Activated CD8-positive, alpha-beta memory T cell treated with anti-CD3 and anti-CD28 coated beads for 36 hours (primary cell): ENCODE measurements around the gene BCAS1. TPM values are rescaled to one million over a fixed set of nuclear protein-coding genes. Genes with fewer than 3 reads are reported as not detected.

Experiments used
- CTCF ChIA-PET: fragments of 350-600 bp; sonication (Branson Sonifier 250); formaldehyde crosslinking; loops from one replicate; lab custom pipeline; 2021; ENCODE audit warnings: antibody characterized with exemption; lab: Charles Lee
- POLR2A ChIA-PET: fragments of 350-600 bp; sonication (Branson Sonifier 250); formaldehyde crosslinking; loops from one replicate; lab custom pipeline; 2021; ENCODE audit warnings: antibody characterized with exemption; lab: Charles Lee
- total RNA-seq, 2 experiments: library from RNA; stranded (reverse); gene quantifications; one replicate each; pipeline ENCODE4 v1.2.3, GENCODE V29; 2021

BCAS1 gene, protein sequence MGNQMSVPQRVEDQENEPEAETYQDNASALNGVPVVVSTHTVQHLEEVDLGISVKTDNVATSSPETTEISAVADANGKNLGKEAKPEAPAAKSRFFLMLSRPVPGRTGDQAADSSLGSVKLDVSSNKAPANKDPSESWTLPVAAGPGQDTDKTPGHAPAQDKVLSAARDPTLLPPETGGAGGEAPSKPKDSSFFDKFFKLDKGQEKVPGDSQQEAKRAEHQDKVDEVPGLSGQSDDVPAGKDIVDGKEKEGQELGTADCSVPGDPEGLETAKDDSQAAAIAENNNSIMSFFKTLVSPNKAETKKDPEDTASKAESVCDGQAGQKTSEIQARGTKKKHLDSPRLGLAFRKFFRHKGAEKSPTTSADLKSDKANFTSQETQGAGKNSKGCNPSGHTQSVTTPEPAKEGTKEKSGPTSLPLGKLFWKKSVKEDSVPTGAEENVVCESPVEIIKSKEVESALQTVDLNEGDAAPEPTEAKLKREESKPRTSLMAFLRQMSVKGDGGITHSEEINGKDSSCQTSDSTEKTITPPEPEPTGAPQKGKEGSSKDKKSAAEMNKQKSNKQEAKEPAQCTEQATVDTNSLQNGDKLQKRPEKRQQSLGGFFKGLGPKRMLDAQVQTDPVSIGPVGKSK
- total RNA-seq = under 1 TPM in 1 of 2 experiments, not detected in 1; 0.08 TPM

GRCh38 chr20:54070187-54070987 is at the start of gene BCAS1:
Gene BCAS1, minus strand, starts transcription at chr20:54070594. Its CDS starts 11,876 bp downstream, at chr20:54058718.
- POLR2A ChIA-PET = no interaction called here
- CTCF ChIA-PET = no interaction called here

GRCh38 chr20:54119744-54120143 is 49.4 kb upstream of the BCAS1 start:
- POLR2A ChIA-PET = no interaction called here

GRCh38 chr20:54118220-54119001 is 48.0 kb upstream of the BCAS1 start:
- ChIA-PET POLR2A (no interaction called here), CTCF (no interaction called here)

More at GRCh38 chr20:54119744-54120143, 49.4 kb upstream of the BCAS1 start:
- CTCF ChIA-PET = no interaction called here

GRCh38 chr20:54116550-54117235 is 46.3 kb upstream of the BCAS1 start:
- POLR2A ChIA-PET = no interaction called here
- CTCF ChIA-PET = no interaction called here

- CTCF ChIA-PET = no interaction called here
- POLR2A ChIA-PET = no interaction called here
These were observed 44.9 kb upstream of the BCAS1 start for GRCh38 chr20:54115172-54115854.

DNA sequence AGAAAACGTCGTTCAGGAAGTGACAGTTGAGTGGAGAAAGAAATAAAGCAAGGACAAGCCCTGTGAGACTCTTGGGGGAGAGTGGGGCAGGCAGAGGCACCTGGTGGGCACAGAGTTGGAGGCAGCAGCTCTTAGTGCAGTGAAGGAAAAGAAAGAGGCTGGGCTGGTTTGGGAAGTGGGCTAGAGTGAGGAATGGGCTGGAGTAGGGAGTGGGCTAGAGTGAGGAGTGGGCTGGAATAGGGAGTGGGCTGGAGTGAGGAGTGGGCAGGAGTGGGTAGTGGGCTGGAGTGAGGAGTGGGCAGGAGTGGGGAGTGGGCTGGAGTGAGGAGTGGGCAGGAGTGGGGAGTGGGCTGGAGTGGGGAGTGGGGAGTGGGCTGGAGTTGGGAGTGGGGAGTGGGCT is 43.7 kb upstream of the BCAS1 start:
- ChIA-PET POLR2A (no interaction called here), CTCF (no interaction called here)

DNA sequence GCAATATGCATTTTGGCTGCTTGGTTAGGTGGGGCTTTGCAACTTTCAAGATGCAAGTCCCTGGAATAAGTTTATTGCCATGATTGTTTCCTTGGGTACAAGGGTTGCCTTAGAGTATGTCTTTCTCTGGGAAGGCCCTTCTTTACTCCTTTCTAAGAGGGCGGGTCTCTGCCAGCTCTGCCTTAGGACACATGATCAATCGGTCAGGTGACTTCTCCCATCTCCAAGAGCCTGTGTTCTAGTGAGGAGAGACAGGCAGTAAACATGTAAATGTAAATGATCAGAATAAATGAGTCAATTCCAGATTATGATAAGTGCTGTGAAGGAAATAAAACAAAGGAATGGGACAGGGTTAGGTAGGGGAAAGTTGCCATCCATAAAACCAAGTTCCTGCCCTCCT is 43.2 kb upstream of the BCAS1 start:
- CTCF ChIA-PET = no interaction called here
- POLR2A ChIA-PET = no interaction called here

- CTCF ChIA-PET = no interaction called here
- POLR2A ChIA-PET = no interaction called here
These were observed 42.0 kb upstream of the BCAS1 start for GRCh38 chr20:54112221-54112884.

- ChIA-PET CTCF (no interaction called here), POLR2A (no interaction called here)
These were observed 41.1 kb upstream of the BCAS1 start for GRCh38 chr20:54111460-54111859.

GRCh38 chr20:54110457-54110856 is 40.1 kb upstream of the BCAS1 start:
- POLR2A ChIA-PET = no interaction called here
- CTCF ChIA-PET = no interaction called here

- POLR2A ChIA-PET = no interaction called here
- CTCF ChIA-PET = no interaction called here
These were observed 39.6 kb upstream of the BCAS1 start for GRCh38 chr20:54110041-54110440.

GRCh38 chr20:54108817-54109216 is 38.4 kb upstream of the BCAS1 start:
- ChIA-PET POLR2A (no interaction called here), CTCF (no interaction called here)

- ChIA-PET POLR2A (no interaction called here), CTCF (no interaction called here)
These were observed 37.9 kb upstream of the BCAS1 start for GRCh38 chr20:54108326-54108642.

DNA sequence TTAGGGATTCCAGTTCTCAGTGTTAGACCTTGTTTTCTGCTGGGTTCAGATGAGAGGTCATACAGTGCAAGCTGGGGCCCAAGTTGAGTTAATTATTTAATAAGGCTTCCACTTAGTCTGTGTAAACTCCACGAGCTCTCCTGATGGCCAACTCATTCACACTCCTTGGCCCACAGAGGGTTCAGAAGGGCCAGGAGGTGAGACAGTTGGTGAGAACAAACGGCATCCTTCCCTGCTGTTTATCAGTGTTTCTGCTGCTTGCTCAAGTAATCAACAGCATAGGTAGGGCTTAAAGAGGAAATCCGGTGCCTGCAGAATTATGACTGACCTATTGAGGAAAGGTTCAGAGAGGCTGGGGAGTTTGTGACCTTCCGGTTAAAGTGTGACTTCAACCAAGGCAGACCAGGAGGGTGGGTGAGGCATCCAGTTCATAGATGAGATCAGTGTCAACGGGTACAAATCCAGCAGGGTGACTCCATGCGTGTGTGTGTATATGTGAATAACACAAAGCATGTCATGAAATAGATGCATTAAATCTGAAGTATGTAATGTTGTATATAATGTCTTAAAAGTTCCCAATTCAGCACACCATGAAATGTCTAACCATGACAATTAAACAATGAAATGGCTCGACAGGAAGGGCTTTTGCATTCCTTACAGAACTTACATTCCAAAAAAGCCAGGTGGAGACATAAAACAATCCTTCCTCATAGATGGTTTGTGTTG is 37.4 kb upstream of the BCAS1 start:
- ChIA-PET POLR2A (no interaction called here), CTCF (no interaction called here)

DNA sequence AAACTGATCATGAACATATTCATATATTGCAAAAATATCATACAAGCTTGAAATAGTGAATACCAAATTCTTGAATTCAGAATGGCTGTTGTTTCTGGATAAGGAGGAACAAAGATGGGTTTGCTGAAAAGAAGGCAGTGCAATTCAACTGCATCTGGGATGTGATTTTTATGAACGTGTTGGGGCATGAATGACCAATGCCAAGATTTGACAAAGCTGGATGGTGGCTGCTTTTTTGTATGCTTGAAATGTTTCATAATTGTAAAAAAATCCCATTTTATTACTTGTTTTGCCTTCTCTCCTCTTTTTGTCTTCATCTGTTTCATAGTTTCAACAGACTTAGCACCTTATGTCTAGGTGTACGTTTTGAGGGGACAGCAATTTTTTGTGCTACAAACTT is 36.8 kb upstream of the BCAS1 start:
- POLR2A ChIA-PET = no interaction called here
- CTCF ChIA-PET = no interaction called here

GRCh38 chr20:54106162-54106561 is 35.8 kb upstream of the BCAS1 start:
- ChIA-PET CTCF (interaction anchor here (0.7 to 2.3 kb wide), 4 partner anchors 9 to 94 kb away, joined by 3 to 5 read pairs (median 4); no protein-coding TSS in a partner anchor), POLR2A (no interaction called here)

DNA sequence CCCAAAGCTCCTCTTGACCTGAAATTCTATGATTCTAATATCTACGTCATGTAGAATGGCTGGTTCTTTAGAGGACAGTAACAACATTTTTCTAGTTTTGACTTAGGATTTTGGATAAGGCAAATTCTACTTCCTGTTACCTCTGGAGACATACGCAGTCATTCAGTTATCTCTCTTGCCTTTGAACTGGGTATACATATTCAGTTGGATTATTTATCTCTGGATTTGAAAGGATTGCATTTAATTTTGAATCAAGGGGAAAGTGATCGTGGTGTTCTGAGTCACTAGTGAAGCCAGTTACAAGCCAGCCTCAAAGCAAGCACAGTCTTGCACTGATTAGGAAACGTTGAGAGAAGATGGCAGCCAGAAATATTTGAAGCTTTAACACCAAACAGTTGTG is 35.3 kb upstream of the BCAS1 start:
- POLR2A ChIA-PET = no interaction called here
- CTCF ChIA-PET = interaction anchor here (0.7 to 2.3 kb wide), 6 partner anchors 9 to 541 kb away, joined by 3 to 5 read pairs (median 4); partner anchors contain the start of gene PFDN4
